NK-92 (cell line): ENCODE data around the gene MARS2.
"Not testable (repeated sequence)": the region's sequence is repeated elsewhere in the genome, so short reads cannot be mapped to it uniquely, and the experiment has no call there.

Experiments used
- DNase-seq: peaks from one replicate; lab custom pipeline; 2025; ENCODE audit not compliant: unreplicated experiment; lab: John Stamatoyannopoulos, UW

Gene MARS2

DNA sequence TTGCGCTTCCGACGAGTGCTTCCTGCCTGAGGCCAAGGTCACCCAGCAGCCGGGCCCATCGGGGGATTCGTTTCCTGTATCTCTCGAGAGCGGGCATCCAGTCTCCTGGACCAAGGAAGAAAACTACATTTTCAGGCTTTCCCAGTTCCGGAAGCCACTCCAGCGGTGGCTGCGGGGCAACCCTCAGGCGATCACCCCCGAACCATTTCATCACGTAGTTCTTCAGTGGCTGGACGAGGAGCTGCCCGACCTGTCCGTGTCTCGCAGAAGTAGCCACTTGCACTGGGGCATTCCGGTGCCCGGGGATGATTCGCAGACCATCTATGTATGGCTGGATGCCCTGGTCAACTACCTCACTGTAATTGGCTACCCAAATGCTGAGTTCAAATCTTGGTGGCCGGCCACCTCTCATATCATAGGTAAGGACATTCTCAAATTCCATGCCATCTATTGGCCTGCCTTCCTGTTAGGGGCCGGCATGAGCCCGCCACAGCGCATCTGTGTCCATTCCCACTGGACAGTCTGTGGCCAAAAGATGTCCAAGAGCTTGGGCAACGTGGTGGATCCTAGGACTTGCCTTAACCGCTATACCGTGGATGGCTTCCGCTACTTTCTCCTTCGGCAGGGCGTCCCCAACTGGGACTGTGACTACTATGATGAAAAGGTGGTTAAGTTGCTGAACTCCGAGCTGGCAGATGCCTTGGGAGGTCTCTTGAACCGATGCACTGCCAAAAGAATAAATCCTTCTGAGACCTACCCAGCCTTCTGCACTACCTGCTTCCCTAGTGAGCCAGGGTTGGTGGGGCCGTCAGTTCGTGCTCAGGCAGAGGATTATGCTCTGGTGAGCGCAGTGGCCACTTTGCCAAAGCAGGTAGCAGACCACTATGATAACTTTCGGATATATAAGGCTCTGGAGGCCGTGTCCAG lies 1.0 kb downstream of the MARS2 start:
- no peak for DNase-seq

DNA sequence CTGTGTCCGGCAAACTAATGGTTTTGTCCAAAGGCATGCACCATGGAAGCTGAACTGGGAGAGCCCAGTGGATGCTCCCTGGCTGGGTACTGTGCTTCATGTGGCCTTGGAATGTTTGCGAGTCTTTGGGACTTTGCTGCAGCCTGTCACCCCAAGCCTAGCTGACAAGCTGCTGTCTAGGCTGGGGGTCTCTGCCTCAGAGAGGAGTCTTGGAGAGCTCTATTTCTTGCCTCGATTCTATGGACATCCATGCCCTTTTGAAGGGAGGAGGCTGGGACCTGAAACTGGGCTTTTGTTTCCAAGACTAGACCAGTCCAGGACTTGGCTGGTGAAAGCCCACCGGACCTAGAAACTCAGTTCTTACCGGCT lies 1.7 kb downstream of the MARS2 start:
- no peak for DNase-seq

- no peak for DNase-seq
Observed at GRCh38 chr2:197707316-197708213, 2.4 kb downstream of the MARS2 start.

GRCh38 chr2:197708331-197708730 lies 3.2 kb downstream of the MARS2 start:
- DNase-seq: no peak

DNA sequence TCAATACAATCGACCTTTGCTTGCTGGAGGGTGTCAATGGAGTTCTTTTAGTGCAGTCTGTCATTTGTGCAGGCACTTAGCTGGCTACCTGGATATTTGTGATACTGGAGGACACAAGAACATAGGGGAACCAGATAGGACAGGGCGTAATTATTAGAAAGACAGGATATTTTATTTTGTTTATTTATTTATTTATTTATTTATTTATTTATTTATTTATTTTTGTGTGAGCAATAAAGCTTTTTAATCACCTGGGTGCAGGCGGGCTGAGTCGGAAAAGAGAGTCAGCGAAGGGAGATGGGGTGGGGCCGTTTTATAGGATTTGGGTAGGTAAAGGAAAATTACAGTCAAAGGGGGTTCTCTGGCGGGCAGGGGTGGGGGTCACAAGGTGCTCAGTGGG lies 4.0 kb downstream of the MARS2 start:
- not testable (repeated sequence) for DNase-seq

DNA sequence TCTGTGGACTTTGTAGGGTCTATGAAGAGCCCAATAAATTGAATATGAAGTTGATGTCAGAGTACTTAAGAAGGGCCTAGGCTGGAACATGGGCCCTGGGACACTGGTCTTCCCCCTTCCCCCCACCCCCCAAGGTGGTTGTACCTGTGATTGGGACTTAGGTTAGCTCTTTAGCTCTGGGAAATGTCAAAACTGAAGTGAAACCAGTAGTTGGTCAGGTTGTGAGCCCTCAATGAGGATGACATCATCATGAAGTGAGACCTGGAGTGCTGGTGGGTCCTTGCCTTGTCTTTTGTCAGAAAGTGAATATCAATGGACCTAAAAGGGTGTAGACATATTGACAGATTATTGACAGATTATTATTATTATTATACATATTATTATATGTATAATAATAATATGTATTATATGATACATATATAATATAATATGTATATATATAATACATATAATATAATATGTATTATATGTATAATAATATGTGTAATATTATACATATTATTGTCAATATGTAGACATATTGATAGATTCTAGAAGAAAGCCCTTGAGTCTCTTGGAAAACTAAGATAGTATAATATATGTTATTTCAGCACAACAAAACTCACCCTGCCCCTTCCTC lies 5.4 kb downstream of the MARS2 start:
- no peak for DNase-seq

DNA sequence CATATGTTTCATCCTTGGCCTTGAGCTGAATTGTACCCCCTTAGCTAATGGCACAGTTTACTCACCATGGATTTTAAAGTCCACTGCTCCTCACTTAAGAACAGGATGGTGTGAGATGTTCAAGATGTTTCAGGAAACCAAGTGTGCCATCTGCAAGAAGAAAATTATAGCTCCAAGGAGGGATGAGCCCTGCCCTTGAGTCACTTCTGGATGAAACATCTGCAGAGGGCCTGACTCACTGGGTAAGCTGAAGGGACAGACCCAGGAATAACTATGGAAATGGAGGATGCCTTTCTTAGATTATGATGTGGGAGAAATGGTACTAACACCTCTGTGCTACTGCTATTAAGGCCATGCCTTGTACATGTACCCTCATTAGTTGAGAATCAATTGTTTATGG lies 6.4 kb downstream of the MARS2 start:
- no peak for DNase-seq

- DNase-seq: no peak
Observed at GRCh38 chr2:197713271-197713670, 8.1 kb downstream of the MARS2 start.

- DNase-seq: no peak
Observed at GRCh38 chr2:197717863-197718262, 12.7 kb downstream of the MARS2 start.

- DNase-seq: no peak
Observed at GRCh38 chr2:197727011-197727410, 21.8 kb downstream of the MARS2 start.

DNA sequence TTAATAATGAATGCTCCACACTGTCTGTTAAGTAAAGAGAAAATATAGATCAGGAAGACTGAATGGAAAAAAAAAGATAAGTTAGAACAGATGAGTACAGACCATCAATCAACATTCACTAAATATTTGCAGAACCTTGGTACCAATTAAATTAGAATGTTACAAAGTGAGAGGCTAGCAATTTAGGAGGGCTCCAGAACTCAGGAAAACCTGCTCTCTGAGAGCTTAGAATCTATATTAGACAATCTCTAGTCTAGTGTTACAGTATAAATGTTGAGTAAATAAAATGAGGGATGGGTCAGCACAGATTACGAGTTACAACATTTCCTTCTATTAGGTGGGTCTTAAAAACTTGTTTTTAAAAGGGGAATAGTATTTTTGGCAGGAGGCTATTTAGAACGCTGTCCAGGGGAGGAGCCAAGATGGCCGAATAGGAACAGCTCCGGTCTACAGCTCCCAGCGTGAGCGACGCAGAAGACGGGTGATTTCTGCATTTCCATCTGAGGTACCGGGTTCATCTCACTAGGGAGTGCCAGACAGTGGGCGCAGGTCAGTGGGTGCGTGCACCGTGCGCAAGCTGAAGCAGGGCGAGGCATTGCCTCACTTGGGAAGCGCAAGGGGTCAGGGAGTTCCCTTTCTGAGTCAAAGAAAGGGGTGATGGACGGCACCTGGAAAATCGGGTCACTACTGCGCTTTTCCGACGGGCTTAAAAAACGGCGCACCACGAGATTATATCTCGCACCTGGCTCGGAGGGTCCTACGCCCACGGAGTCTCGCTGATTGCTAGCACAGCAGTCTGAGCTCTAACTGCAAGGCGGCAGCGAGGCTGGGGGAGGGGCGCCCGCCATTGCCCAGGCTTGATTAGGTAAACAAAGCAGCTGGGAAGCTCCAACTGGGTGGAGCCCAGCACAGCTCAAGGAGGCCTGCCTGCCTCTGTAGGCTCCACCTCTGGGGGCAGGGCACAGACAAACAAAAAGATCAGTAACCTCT lies 23.7 kb downstream of the MARS2 start:
- not testable (repeated sequence) for DNase-seq

DNA sequence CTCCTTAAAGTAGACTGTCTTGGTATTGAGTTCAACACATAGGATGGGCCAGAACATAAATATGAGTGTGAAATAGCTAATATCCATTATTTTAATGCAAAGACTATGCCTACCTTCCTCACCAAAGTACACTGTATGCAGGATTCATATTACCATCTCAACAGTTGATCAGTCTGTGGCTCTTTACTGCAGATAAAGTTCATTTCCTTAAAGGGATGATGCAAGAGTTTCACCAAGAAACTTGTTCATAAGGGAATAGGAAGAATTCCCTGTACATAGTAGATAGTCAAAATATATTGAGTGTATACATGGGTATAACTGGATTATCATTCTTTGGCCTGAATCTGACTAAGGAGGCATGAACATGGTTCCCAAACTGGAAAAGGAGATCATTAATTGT lies 35.0 kb downstream of the MARS2 start:
- no peak for DNase-seq
